GM12892 (cell line): ENCODE data around the gene GNB1L.

Experiments used
- POLR2A ChIP-seq: IDR thresholded peaks from 2 replicates; pipeline ENCODE4 v1.6.1; 2011; ENCODE audit warnings: low read depth, low read length, control low read depth
- POLR2AphosphoS5 ChIP-seq: IDR thresholded peaks from 2 replicates; pipeline ENCODE4 v1.6.1; 2011; ENCODE audit warnings: low read depth, low read length, control low read depth
- TAF1 ChIP-seq: IDR thresholded peaks from 2 replicates; pipeline ENCODE4 v1.6.1; 2011; ENCODE audit warnings: low read depth, mild to moderate bottlenecking, control low read depth, low read length, borderline replicate concordance

- TF ChIP-seq POLR2AphosphoS5 (no peak), TAF1 (no peak), POLR2A (no peak)
Measured at GRCh38 chr22:19815823-19816290, 38.8 kb downstream of the GNB1L start.
